NCI-H748 treated with DMSO at 0.1 percent for 48 hours (cell line): ENCODE results near the gene MYPOP.

ENCODE experiments used
- DNase-seq: peaks from one replicate; lab custom pipeline; 2025; lab: John Stamatoyannopoulos, UW

Gene MYPOP

GRCh38 chr19:45863335-45863839, 39.0 kb downstream of the MYPOP start:
- no peak for DNase-seq

- peak; percentile 99 for DNase-seq
These were observed 39.7 kb downstream of the MYPOP start, which contains the start of gene SYMPK for GRCh38 chr19:45862564-45863334. SYMPK (minus strand) TSS chr19:45863147; CDS start chr19:45854495, 8,652 bp downstream.

GRCh38 chr19:45862271-45862563, 40.2 kb downstream of the MYPOP start:
- DNase-seq = no peak

- no peak for DNase-seq
These were observed 41.8 kb downstream of the MYPOP start for GRCh38 chr19:45860359-45861259.

GRCh38 chr19:45854167-45854778, 48.1 kb downstream of the MYPOP start:
- DNase-seq = no peak

GRCh38 chr19:45852983-45853382, 49.4 kb downstream of the MYPOP start:
- no peak for DNase-seq

GRCh38 chr19:45852145-45852750, 50.2 kb downstream of the MYPOP start:
- DNase-seq = no peak

GRCh38 chr19:45848922-45849321, 53.5 kb downstream of the MYPOP start:
- DNase-seq = no peak

GRCh38 chr19:45847663-45848062, 54.8 kb downstream of the MYPOP start:
- no peak for DNase-seq

- DNase-seq = no peak
These were observed 60.2 kb downstream of the MYPOP start for GRCh38 chr19:45842198-45842597.
